Stimulated activated CD4-positive, alpha-beta T cell treated with anti-CD3 and anti-CD28 coated beads, Interleukin-4, amount 100 ng/mL, for 1 hour (primary cell): ENCODE results near the gene KCNJ10.

Experiments
- DNase-seq: peaks from one replicate; pipeline ENCODE4 v3.0.0-alpha.2; 2020

KCNJ10 gene

GRCh38 chr1:159955456-159955855 lies 114.5 kb downstream of the KCNJ10 start:
- DNase-seq = no peak

GRCh38 chr1:159953536-159954515 lies 116.1 kb downstream of the KCNJ10 start, which contains the start of gene SLAMF9:
Gene SLAMF9 (minus strand): TSS chr1:159954237. CDS start chr1:159954137, 100 bp downstream.
- DNase-seq = no peak

- no peak for DNase-seq
These were observed 117.0 kb downstream of the KCNJ10 start for GRCh38 chr1:159952932-159953331.

DNA sequence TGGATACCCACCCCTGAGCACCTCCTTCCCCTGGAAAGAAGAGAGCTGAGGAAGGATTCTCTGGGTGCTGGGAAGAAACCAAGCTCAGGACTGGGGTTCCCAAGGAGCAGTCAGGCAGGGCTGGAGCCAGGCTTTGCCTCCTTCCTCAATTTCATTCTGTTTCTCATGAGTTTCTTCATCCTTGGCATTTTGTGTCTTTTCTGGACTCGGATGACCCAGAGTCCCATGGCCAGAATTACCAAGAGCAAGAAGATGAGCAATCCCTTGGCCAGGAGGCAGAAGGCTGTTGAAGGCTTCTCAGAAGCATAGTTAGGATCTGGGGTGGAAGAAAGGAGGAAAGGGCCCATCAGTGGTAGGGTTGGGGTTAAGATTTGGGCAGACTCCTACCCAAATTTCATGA lies 118.4 kb downstream of the KCNJ10 start:
- DNase-seq = no peak

- DNase-seq = no peak
These were observed 118.9 kb downstream of the KCNJ10 start for GRCh38 chr1:159951016-159951415.

DNA sequence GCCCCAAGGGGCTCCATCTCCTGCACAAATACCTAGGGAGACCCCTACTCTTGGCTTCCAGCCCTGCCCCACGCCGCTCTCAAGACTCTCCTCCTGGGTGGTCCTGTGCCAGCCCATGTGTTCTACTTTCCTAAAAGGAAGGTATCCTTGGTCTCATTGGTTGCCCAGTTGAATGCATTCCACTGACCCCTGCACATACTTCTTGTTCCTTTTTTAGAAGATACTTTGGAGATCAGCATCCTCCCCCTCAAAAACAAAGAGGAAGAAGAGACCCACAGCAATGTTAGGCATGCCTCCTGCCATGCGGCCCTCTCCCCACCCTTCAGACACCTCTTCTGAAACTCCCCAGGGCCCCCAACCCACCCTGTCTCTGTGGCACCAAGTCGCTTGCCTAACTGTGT lies 120.0 kb downstream of the KCNJ10 start:
- no peak for DNase-seq

DNA sequence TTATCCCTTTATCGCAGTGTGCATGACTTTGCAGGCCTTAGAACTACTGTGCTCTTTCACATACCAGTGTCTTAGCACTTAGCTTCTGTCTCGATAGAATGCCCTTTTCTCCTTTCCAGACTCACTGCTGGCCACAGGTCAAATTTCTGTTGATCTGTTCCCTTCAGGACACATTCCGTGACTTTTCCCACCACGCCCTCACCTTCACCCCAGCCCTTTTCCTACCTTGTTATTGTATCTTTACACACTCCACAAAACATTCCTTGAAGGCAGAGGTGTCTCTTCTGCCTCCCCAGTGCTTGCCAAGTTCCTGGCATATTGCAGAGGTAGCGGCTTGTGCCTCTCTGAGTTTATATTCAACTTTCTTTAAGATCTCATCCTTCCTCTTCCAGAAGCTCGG lies 120.8 kb downstream of the KCNJ10 start:
- no peak for DNase-seq
